H1 (cell line): ENCODE results near the gene CHCHD6. TPM values are rescaled to one million over a fixed set of nuclear protein-coding genes. Genes with fewer than 3 reads are reported as not detected.

ENCODE experiments used
- EGR1 ChIP-seq: IDR thresholded peaks from 2 replicates; pipeline ENCODE4 v1.6.1; 2011; ENCODE audit warnings: low read depth, low read length, borderline replicate concordance
- POU5F1 ChIP-seq: IDR thresholded peaks from 2 replicates; pipeline ENCODE4 v1.6.1; 2011; ENCODE audit warnings: low read depth, mild to moderate bottlenecking, low read length, moderate library complexity
- SIN3A ChIP-seq, 2 experiments: IDR thresholded peaks in 1 of 2; conservative IDR thresholded peaks in 1 of 2; 2 replicates each; pipeline ENCODE4 v1.6.1; 2011 to 2012; ENCODE audit warnings: low read length in 2 of 2, improper control_type of control experiment in 1 of 2, low read depth in 1 of 2, mild to moderate bottlenecking in 1 of 2
- polyA plus RNA-seq, 7 experiments: library from polyadenylated mRNA; depleted of rRNA in 3 of 7; stranded (reverse) in 5 of 7; unstranded in 2 of 7; fragments of >200 nt in 5 of 7; fragments of 200-250 nt in 2 of 7; gene quantifications; 1 replicate in 5 of 7; 2 replicates in 1 of 7; 4 replicates in 1 of 7; pipeline versions ENCODE4 v1.2.1 to v1.2.3, GENCODE V29; 2011 to 2013; ENCODE audit warnings: missing spikeins in 2 of 7, mixed read lengths in 2 of 7
- total RNA-seq: library from RNA; stranded (reverse); fragmentation: NEBNext Ultra II Directional; extraction: Animal tissue kit (Norgen Biotek cat#: 25700); gene quantifications from 2 replicates; pipeline ENCODE4 v1.2.1, GENCODE V29; 2021

The CHCHD6 gene
- total and polyA plus RNA-seq, 2 of the 8 experiments (the other 6 are each of a cell fraction or from before 2014, with no cell fraction given) = 32.4 to 37.6 TPM

GRCh38 chr3:126780666-126781065, 76.6 kb downstream of the CHCHD6 start (continued):
- no peak for TF ChIP-seq EGR1
- no peak for TF ChIP-seq SIN3A (conservative IDR thresholded peaks at IDR 0.05 in 1 of 2, IDR thresholded peaks at IDR 0.05 in 1 of 2; ENCODE audit: low read depth in 1 of 2, low read length in 2 of 2)
- no peak for TF ChIP-seq POU5F1
- TF ChIP-seq, all 59 proteins: peak for 0
